Stimulated activated CD8-positive, alpha-beta memory T cell treated with anti-CD3 and anti-CD28 coated beads, Interleukin-2, amount 100 ng/mL, for 48 hours (primary cell): ENCODE results near the gene NPB.

Experiments used
- DNase-seq, 2 donors: peaks; one replicate each; pipeline ENCODE4 v3.0.0-alpha.2; 2020; ENCODE audit warnings: low read depth in 2 of 2

NPB gene

DNA sequence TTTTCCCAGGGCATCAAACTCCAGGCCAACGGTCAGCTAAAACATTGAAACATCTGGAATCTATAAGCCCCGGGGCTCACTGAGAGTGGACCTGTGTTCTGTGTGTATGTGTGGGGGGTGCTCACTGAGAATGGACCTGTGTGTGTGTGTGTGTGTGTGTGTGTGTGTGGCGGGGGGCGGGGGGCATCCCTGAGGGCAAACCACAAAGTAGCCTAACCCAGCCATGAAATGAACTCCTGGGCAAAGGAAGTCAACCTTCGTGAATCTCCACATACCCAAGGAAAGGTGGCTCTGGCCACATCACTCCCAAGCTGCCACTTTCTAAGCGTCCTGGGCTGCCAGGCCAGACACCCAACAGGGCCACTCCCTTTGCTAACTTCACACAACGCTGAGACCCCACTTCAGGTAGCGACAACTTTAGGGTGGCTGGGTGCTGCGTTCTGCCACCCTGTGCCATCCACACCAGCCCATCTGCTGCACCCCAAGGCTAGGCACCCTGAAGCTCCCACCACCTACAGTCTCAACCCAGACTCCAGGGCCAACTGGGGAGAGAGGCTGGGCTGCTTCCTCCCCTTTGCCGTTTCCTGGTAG lies 23.9 kb downstream of the NPB start:
- no peak for DNase-seq

DNA sequence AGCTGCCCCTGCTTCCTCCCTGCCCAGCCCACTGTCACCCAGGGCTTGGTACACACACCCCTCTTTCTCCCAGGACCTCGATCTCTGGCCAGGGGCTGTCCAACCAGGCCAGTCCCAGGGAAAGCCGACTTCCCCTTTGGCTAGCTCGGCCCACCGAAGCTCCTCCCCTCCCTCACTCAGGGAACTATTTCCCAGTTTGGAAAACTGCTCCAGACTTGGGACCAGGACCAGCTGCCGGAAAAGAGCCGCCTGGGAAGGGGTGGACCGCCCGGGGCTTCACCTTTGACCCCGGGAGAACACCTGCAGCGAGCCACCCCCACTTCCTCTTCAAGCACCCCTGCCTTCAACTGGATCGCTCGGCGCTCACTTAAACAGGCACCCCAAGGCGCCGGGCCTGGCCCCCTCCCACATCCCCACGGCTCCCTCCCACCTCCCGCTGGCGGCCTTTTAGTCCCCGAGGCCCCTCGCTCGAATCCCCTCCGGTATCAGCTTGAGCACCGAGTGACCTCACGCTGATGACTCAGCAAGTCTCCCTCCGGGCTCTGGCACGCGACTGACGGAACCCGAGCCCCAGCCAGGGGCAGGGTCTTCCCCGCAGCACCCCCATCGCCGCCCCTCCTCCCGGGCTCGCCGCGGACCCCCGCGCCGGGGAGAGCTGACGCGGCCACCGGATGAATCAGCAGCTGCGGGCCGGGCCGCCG lies 24.6 kb downstream of the NPB start:
- DNase-seq = peak in 1 of 2 donors; percentile 47

DNA sequence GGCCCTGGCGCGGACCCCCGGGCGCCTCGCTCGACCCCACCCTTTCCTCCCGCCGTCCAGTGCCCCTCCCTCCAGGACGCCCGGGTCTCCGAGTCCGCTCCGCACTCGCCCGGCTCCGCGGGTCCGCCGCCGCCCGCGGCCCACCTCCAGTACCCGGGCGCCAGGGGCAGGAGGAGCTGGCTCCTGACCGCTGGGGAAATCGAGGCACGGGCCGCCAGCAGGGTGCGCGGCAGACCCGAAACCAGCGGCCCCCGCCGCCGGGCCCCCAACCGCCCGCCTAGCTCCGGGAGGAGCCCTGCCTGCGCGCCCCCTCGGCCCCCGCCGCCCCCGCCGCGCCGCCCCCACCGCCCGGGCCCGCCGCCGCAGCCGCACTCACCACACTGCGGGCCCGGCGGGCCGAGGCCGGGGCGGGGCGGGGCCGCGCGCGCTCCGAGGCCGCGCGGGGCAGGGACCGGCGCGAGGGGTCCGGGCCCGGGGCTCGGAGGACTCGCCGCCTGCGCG lies 25.2 kb downstream of the NPB start:
- DNase-seq = no peak

DNA sequence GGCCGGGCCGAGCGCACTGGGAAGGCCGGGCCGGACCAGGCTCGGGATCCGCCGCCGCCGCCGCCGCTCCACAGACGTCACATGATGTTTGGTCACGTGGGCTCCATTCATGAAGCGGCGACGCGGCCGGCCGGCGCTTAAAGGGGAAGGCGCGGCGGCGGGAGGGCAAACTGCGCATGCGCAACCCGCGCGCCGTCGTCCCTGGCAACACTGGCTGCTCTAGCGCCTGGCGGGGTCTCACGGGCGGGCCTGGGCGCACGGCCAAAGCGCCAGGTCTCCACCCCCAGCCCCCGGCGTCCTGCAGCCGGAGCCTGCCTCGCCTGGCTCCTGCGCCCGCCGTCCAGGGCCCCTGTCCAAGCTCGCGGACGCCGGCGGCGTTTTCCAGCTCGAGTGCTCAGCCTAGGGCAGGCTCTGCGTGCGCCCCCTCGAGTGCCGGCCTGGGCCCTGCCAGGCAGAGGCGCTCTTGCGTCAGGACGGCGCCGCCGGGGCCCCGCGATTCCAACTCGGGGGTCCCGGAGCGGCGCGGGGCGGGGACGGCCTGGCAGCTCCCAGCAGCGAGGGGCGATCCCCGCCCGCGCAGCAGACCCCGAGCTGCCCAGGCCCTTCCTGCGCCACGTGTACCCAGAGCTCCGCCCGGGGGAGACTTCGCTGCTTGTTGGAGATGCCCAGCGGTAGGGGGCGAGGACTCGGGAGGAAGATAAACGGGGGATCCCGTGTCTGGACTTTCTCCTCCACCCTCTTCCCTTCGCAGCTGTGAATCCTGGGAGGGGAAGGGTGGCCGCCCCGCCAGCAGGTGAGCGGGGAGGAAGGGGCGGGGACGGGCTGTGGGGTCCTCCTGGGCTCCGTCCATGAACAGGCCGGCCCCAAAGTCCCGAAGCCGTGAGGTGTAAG lies 25.9 kb downstream of the NPB start, which contains the start of gene MAFG:
MAFG (minus strand) TSS at position 83 of the 891 bp plus-strand sequence. CDS start 4,550 bp downstream, outside the sequence.
- DNase-seq = peak; percentile 83

DNA sequence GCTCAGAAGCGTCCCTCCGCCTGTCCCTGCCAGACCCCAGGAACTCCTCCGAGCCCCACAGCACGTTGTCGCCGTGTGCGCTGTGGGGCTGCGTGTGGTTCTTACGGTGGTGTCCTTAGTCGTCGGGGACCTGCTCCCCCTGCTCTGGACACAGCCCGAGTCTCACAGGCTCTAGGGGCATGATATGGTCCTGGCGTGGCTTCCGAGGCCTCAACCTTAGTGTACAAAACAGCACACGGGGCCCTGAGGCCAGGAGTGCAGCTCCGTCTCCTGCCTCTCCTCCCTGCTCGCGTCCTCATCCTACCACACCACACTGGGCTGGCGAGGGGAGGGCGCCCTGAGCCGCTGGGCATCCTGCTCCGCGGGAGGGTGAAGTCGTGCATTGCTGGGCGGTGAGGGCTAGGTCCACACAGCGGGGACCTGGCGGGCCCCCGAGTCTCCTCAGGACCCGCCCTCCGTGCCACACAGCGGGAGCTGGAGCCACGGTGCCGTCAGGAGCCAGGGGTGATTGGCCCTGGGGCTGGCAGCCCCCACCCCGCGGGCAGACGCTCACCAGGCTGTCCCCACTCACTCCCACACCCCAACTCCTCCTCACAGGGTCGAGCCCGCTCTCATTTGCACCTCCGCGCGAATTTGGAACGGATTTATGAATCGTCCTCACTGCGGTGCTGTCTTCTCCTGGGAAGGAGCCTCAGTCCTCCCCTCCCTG lies 26.7 kb downstream of the NPB start:
- no peak for DNase-seq

DNA sequence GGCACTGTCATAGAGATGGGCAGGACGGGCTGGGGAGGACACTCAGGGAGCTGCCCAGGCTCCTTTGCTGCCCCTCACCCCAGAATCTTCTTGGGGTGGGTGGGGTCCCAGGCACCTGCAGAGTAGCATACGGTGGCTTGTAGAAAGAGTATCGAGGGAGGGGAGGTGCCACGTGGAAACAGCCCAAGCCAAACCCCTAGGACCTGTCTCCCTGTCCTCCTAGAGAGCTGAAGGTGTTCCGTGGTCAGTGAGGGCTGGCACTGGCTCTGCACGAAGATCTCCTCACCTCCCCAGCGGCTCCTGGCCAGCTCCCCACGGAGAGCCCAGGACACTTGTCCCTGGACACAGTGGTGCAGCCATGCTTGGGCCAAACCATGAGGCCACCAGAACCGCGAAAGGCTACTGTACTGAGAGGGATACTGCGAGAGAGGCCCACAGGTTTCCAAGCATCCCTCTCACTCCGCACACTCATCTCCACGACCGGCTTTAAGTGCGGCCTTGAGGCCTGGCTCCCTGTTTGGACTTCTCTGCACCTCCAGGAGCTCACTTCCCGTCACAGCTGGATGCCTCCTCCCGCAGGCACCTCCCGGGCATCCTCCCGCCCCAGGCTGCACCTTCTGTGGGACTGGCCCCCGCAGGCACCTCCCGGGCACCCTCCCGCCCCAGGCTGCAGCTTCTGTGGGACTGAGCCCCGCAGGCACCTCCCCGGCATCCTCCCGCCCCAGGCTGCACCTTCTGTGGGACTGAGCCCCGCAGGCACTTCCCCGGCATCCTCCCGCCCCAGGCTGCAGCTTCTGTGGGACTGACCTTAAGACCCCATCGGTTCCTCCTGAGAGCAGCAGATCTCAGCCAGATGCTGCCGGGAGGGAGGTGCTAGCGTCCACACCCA lies 27.5 kb downstream of the NPB start:
- no peak for DNase-seq

DNA sequence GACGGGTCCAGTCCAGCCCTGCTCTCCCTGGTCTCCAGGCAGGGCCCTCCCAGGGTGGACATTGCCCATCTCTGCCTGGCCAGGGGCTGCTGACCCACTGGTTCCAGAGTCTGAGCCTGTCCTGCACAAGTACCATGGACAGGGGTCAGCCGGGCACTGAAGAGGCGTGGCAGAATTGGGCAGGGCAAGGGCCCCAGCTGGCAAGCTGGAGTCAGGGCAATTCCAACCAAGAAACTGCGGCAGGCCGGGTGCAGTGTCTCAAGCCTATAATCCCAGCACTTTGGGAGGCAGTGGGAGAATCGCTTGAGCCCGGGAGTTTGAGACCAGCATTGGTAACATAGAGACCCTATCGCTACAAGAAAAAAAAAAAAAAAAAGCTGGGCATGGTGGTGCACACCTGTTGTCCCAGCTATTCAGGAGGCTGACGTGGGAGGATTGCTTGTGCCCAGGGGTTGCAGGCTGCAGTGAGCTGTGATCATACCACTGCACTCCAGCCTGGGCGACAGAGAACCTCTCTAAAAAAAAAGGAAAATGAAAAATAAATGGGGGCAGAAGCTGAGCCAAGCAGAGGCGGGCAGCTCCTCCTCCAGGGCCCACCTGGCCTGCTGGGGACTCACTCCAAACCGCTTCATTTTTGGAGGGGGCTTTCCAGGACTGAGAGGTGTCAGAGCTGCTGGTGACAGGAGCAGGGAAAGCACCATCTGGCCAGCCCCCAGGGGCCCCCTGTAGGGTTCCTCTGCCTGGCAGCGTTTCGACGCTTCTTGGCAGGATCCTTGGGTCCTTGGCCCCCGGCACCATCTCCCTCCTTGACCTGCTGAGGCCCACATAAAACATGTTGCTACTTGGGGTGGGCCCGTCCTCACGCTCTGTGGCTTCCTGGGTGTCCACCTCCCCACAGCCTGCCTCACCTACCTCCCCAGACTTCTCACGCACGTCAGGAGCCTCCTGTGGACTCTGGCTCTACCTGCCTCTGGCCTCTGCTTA lies 28.4 kb downstream of the NPB start:
- DNase-seq = no peak

DNA sequence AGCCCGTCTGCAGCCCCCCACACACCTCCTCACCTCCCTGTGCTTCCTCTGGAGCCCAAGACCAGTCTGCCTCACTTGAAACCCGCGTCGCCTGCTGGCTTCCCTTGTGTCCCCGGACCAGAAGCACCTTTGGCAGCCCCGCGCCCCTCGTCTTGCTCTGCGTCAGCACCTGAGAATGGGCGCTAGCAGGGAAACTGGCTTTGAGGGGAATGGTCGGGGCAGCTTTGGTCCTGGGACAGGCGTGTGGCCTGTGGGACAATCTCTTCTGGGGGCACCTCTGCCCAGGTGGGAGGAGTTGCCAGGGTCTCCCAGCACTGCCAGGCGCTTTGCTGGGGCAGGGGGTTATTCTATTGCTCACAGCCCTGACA lies 29.1 kb downstream of the NPB start:
- DNase-seq = no peak

DNA sequence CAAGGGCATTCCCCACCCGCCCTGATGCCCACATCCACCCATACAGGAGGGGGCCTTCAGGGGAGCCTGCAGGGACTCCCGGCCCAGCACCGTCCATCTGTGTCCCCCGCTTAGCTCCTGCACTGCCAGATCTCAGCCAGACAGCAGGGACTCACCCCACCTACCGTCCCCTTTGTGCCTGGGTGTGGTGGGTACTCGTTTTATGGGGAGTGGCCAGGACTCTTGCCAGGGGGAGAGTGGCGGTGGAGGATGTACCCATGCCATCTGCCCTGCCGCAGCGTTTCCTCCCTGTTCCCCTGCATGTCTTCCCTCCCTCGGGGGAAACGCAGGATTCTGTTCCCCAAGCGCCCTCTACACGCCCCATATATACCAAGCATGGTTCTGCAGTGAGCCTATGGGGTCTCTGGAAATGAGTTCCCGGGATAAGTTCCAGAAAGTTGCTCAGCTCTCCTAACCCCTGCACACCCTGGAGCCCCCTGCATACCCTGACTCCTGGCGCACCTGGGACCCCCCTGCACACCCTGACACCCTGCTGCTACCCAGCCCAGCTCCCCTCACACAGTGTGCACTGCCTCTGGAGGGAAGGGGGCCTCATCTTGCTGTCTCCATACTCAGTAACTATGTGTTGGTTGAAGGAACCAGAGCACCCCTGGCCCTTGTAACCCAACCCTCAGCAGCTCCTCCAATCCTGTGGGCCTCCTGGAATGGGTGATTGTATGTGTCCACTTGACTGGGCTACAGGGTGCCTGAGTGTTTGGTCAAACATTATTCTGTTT lies 29.7 kb downstream of the NPB start:
- DNase-seq = no peak

DNA sequence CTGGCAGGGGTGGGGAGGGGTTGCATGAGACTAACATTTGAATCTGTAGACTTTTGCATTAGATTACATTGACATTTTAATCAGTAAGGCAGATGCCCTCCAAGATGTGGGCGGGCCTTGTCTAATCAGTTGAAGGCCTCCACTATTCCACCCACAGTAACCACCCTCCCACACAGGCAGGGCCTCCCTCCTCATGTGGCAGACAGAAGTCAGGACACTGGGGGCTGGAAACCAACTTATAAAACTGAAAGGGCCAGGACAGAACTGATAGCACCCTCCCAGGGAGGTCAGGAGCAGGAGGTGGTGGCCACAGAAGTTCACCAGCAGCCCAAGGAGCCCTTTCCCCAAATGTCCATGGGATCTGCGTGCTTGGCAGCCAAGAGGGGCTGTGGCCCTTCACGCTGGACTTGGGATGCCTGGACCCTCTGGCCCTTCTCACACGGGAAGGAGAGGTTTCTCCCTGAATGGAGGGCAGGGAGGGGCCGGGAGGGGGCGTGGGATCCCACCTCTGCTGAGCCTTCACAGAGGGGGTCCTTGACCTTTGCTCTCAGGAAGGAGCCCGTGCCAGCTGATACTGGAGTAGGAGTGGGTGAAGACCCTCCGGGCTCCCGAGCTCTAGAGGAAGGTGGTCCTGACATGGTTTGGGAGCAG lies 30.4 kb downstream of the NPB start:
- no peak for DNase-seq

DNA sequence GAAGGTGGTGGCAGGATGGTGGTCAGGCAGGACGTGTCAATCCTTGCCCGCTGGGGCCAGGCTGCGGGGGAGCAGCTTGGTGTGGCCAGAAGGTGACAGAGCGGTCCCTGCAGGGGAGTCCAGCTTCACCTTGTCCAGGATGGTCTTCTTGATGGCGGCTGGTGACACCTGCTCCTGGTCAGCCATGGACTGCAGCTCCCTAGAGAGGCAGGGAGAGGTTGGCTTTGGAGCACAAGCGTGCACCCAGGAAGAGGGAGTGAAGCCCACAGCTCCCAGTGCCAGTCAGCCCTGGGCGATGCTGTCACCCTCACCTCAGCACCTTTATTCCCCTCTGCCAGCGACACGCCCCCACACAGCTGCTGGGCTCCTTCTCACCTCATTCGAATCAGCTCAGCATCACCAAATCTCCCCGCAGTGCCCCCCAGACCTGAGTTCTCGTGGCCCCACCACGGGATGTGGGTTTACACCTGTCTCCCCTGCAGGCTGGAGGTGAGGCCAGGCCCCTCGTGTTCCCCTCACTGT lies 31.2 kb downstream of the NPB start:
- no peak for DNase-seq

DNA sequence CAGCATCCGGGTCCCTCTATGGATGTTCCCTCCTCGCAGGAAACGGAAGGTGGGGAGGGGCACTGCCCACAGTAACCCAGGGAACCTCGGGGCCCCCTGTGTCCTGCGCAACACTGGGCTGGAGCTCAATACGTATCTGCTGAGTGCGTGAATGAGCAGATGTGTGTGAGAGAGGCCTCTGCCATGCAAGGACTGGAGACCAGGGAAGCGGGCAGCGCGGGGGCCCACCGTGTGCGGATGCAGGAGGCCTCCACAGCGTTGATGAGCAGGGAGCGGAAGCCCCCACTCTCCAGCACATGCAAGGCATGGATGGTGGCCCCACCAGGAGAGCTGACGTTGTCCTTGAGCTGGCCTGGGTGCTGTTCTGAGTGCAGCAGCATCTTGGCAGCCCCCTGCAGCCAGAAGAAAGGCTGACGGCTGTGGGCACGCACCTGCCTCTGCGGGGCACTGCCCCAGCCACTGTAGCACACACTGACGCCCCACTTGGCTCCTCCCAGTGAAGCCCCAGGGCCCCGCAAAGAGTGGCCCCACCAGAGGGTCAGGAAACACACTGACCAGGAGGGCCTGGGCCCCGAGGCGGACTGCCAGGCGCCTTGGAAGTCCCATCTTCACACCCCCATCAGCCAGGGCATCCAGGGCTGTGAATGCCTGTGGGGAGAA lies 32.2 kb downstream of the NPB start:
- DNase-seq = no peak

DNA sequence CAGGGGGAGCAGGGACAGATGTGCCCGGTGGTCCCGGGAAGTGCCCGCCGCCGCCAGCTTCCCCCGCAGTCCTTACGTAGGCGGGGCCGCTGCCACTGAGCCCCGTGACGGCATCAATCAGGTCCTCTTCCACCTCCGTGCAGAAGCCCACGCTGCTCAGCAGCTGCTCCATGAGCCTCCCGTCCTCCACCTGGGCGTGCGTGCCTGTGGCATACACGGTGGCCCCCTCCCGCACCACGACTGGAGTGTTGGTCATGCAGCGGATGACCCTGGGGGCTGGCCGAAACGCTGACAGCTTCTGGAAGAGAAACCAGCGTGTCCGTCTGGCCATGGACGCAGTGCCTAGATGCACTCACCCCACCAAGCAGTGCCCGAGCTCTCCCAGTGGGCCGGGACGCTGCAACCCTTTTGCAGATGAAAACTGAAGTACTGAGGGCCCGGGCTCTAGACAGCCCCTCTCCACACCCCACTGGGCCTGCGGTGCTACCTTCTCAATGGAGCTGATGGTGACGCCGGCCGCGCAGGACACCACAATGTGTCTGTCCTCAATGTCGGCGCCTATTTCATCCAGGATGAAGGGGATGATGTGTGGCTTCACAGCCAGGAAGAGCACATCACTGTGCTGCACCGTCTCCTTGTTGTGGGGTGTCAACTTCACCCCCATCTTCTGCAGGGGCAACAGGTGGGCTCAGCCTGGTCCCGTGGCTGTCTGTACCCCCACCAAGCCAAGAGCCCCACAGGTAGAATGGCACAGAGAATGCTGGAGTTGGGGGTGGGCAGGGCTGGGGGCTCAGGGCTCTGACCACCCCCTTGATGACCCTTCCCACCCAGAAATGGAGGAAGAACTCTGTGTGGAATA lies 33.0 kb downstream of the NPB start:
- no peak for DNase-seq

DNA sequence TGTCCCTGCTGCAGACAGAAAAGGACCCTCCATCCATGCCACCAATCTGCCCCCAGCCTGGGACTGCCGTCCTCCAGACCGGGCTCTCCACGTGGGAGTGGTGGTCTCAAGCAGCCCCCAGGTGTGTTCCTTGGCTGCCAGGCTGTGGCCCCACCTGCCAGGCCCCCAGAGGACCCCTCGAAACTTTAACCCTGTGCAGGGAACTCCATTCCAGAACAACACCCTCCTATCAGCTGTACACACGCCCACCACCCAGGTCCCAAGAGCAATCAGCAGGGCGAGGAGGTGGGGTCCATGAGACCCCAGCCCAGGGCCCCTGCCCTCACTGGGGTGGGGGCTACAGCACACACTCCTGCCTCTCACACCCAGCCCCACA lies 33.7 kb downstream of the NPB start:
- DNase-seq = no peak

DNA sequence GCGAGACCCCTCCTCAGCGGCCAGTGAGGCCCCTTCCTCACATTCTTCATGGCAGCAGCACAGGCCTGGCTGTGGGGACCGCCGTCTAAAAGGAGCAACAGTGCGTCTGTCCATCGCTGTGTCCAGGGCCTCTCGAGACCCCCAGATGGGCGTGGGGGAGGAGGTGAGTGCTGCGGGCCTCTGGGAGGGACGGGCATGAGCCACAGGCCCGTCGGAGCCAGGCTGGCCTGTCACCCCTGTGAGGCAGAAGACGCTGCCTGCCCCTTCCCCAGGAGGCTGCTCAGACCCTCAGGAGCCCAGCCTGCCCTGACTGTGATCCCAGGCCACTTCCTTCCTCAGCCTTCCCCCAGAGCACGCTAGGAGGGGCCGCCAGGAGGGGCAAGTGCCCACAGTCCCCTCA lies 37.2 kb downstream of the NPB start:
- no peak for DNase-seq

DNA sequence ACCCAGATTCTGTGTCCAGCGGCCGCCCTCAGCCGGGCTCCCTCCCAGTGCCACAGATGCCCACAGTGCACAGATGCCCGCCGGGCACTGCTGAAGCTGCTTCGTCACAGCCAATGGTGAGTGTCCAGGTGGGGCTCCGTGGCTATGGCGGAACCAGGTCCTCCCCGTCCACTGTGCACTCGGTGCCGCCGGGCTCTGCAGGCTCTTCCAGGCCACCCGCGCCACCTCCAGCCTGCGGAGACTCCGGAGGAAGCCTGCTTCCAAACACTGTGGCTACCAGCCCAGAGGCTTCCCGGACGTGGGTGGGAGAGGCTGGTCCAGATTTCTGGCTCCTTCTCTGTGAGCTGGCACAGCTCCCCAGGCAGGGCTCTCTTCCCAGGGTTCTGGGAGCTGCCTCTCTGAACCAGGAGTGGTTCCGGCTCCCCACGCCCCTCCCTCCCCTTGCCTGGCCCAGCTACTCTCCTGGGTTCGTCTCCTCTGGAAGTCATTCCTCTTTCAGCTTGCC lies 37.9 kb downstream of the NPB start:
- no peak for DNase-seq
